Neuronal stem cell (in vitro differentiated cells): Measurements from ENCODE around the gene DRC7.

Experiments
- DNase-seq: peaks from one replicate; pipeline ENCODE4 v3.0.0-alpha.2; 2013; ENCODE audit warnings: low spot score
- H2AFZ ChIP-seq: one replicate; pipeline ENCODE4 v1.6.1; 2013; ENCODE audit warnings: mild to moderate bottlenecking, low read length, inconsistent platforms
- H2AK5ac ChIP-seq: 2 replicates; pipeline ENCODE4 v1.6.1; 2013; ENCODE audit warnings: low read depth, mild to moderate bottlenecking, inconsistent platforms, low read length, moderate library complexity, mixed read lengths
- H2BK120ac ChIP-seq: 2 replicates; pipeline ENCODE4 v1.6.1; 2013; ENCODE audit warnings: low read depth, mild to moderate bottlenecking, inconsistent platforms, low read length, moderate library complexity, mixed read lengths
- H2BK12ac ChIP-seq: one replicate; pipeline ENCODE4 v1.6.1; 2013; ENCODE audit warnings: low read length, inconsistent platforms
- H2BK15ac ChIP-seq: 2 replicates; pipeline ENCODE4 v1.6.1; 2013; ENCODE audit warnings: mild to moderate bottlenecking, low read length, inconsistent platforms, mixed read lengths
- H2BK5ac ChIP-seq: one replicate; pipeline ENCODE4 v1.6.1; 2013; ENCODE audit warnings: inconsistent platforms, mild to moderate bottlenecking, low read length, moderate library complexity
- H3K14ac ChIP-seq: one replicate; pipeline ENCODE4 v1.6.1; 2013; ENCODE audit warnings: low read length, inconsistent platforms
- H3K18ac ChIP-seq: 2 replicates; pipeline ENCODE4 v1.6.1; 2013; ENCODE audit warnings: low read length, inconsistent platforms
- H3K23ac ChIP-seq: 2 replicates; pipeline ENCODE4 v1.6.1; 2013; ENCODE audit warnings: low read depth, mild to moderate bottlenecking, mixed read lengths, low read length, inconsistent platforms; ENCODE audit not compliant: poor library complexity
- H3K27ac ChIP-seq: replicated peaks from 3 replicates; pipeline ENCODE4 v1.5.1; 2013; ENCODE audit warnings: low read length, inconsistent platforms
- H3K27me3 ChIP-seq, 3 experiments: 2 replicates each; pipeline ENCODE4 v1.6.1; 2013; ENCODE audit warnings: low read length in 3 of 3, mild to moderate bottlenecking in 2 of 3, inconsistent platforms in 1 of 3, low read depth in 1 of 3, mixed read lengths in 1 of 3, moderate library complexity in 1 of 3; ENCODE audit not compliant: control insufficient read depth in 3 of 3, insufficient read depth in 3 of 3
- H3K36me3 ChIP-seq, 2 donors: replicated peaks in 1 of 2; 2 replicates each; pipeline ENCODE4 v1.6.1; 2013; ENCODE audit warnings: low read length in 2 of 2; ENCODE audit not compliant: control insufficient read depth in 2 of 2, insufficient read depth in 2 of 2
- H3K4ac ChIP-seq: 2 replicates; pipeline ENCODE4 v1.6.1; 2013; ENCODE audit warnings: inconsistent platforms, mild to moderate bottlenecking, low read length, moderate library complexity
- H3K4me1 ChIP-seq, 2 donors: 1 replicate in 1 of 2; 2 replicates in 1 of 2; pipeline ENCODE4 v1.6.1; 2013; ENCODE audit warnings: low read length in 2 of 2, low read depth in 1 of 2; ENCODE audit not compliant: control insufficient read depth in 2 of 2, insufficient read depth in 1 of 2
- H3K4me2 ChIP-seq: one replicate; pipeline ENCODE4 v1.6.1; 2013; ENCODE audit warnings: mild to moderate bottlenecking, low read length, inconsistent platforms; ENCODE audit not compliant: insufficient read depth, poor library complexity, severe bottlenecking
- H3K4me3 ChIP-seq, 2 donors: 2 replicates each; pipeline ENCODE4 v1.5.1; 2013; ENCODE audit warnings: low read length in 2 of 2, mild to moderate bottlenecking in 2 of 2, inconsistent platforms in 1 of 2, moderate library complexity in 1 of 2
- H3K79me1 ChIP-seq: one replicate; pipeline ENCODE4 v1.6.1; 2013; ENCODE audit warnings: low read depth, mild to moderate bottlenecking, inconsistent platforms, low read length, moderate library complexity
- H3K9ac ChIP-seq: one replicate; pipeline ENCODE4 v1.6.1; 2013; ENCODE audit warnings: mild to moderate bottlenecking, low read depth, low read length, inconsistent platforms; ENCODE audit not compliant: poor library complexity
- H3K9me3 ChIP-seq, 2 donors: replicated peaks in 1 of 2; 2 replicates each; pipeline versions ENCODE3 to v1.6.1; 2013; ENCODE audit warnings: low read length in 2 of 2, mild to moderate bottlenecking in 2 of 2, inconsistent platforms in 1 of 2, low read depth in 1 of 2, mixed read lengths in 1 of 2, moderate library complexity in 1 of 2; ENCODE audit not compliant: control insufficient read depth in 2 of 2, insufficient read depth in 1 of 2
- H4K8ac ChIP-seq: one replicate; pipeline ENCODE4 v1.6.1; 2013; ENCODE audit warnings: low read depth, mild to moderate bottlenecking, inconsistent platforms, low read length, moderate library complexity
- H4K91ac ChIP-seq: one replicate; pipeline ENCODE4 v1.6.1; 2013; ENCODE audit warnings: low read length, low read depth, mild to moderate bottlenecking, inconsistent platforms; ENCODE audit not compliant: poor library complexity
- WGBS, 2 donors: extraction: QIAGEN DNeasy Blood & Tissue Kit; methylation state at CpG; one replicate each; pipeline ENCODE4 v1.1.7; 2013; ENCODE audit warnings: missing lambda C conversion rate in 2 of 2, mixed read lengths in 1 of 2; ENCODE audit not compliant: insufficient read length in 2 of 2, insufficient replicate concordance in 1 of 2; ENCODE audit errors: extremely low coverage in 2 of 2; 5-methylcytosine and 5-hydroxymethylcytosine counted together

DRC7 gene

DNA sequence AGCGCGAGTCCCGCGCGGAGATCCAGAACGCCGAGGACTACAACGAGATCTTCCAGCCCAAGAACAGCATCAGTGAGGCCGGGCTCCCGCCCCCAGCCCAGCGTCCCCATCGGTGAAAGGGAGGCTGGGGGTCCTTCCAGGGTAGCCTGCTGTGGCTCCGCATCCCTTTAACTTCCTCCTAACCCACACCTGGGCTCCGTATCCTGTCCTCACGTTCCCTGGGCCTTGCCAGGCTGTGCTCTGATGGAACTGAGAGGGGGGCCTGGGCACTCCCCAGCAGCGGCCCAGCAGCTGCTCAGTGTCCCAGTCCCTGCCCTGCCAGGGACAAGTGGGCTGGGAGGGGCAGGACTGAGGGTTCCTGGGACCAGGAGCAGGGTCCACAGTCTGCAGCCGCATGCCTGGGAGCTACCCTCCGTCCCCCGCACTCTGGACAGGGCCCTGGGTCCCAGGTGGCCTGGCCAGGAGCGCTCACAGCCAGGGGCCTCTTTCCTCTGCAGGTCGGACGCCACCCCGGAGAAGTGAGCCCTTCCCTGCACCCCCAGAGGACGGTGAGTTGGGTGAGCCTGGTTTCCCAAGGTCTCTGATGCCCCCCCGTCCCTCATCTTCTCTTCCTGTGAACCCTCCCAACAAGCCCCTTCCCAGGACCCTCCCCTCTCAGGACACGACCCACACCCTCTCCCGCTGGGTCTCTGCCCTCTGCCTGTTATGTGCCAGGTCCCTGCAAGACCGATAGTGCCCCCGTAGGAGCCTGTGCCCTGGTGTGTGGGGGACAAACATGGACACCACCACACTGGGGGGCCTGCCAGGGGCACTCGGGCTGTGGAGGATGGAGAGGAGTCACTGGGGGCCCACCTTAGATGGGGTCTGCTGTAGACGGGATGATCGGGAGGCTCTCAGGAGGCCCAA, 59.1 kb downstream of the DRC7 start:
- H3K27me3 ChIP-seq: no peaks in the 10 kb centered on the region
- no peak overlapping the region for H3K18ac ChIP-seq
- no peaks in the 10 kb centered on the region for H3K9me3 ChIP-seq
- no peak overlapping the region for H3K14ac ChIP-seq
- peak overlapping the region; percentile 44 for H3K9ac ChIP-seq
- H3K27ac ChIP-seq: no peak overlapping the region
- H3K4me1 ChIP-seq: no peaks in the 10 kb centered on the region
- H3K36me3 ChIP-seq: peaks cover 28 to 69% of the 10 kb centered on the region in 2 donors
- H4K8ac ChIP-seq: no peak overlapping the region
- no peak for DNase-seq
- H2AK5ac ChIP-seq: peak overlapping the region; percentile 44
- H2BK15ac ChIP-seq: no peak overlapping the region
- H3K79me1 ChIP-seq: peaks cover 2% of the 10 kb centered on the region
- H2BK5ac ChIP-seq: peak overlapping the region; percentile 94
- no peak overlapping the region for H2BK120ac ChIP-seq
- no peak overlapping the region for H3K4me2 ChIP-seq
- peak overlapping the region; percentile 65 for H3K23ac ChIP-seq
- no peak overlapping the region for H3K4me3 ChIP-seq
- H2BK12ac ChIP-seq: peak overlapping the region; percentile 41
- H2AFZ ChIP-seq: no peak overlapping the region
- WGBS, 2 donors: no CpG with 5 or more reads among the region's 32 CpGs
- H3K4ac ChIP-seq: no peak overlapping the region
- H4K91ac ChIP-seq: no peak overlapping the region

- H3K36me3 ChIP-seq: peaks cover 26 to 66% of the 10 kb centered on the region in 2 donors
- no CpG with 5 or more reads among the region's 9 CpGs for WGBS, 2 donors
- H3K14ac ChIP-seq: no peak overlapping the region
- no peak overlapping the region for H3K4me2 ChIP-seq
- H2BK12ac ChIP-seq: no peak overlapping the region
- peak overlapping the region; percentile 94 for H2BK5ac ChIP-seq
- H3K9me3 ChIP-seq: no peaks in the 10 kb centered on the region
- H3K4me1 ChIP-seq: no peaks in the 10 kb centered on the region
- H4K8ac ChIP-seq: peak overlapping the region; percentile 82
- no peak overlapping the region for H3K4me3 ChIP-seq
- no peak overlapping the region for H2BK120ac ChIP-seq
- H4K91ac ChIP-seq: no peak overlapping the region
- H3K79me1 ChIP-seq: peaks cover 2% of the 10 kb centered on the region
- H3K18ac ChIP-seq: no peak overlapping the region
- no peak overlapping the region for H2BK15ac ChIP-seq
- H2AFZ ChIP-seq: no peak overlapping the region
- DNase-seq: no peak
- no peak overlapping the region for H3K4ac ChIP-seq
- H3K23ac ChIP-seq: peak overlapping the region; percentile 65
- H3K9ac ChIP-seq: no peak overlapping the region
- no peak overlapping the region for H2AK5ac ChIP-seq
- no peaks in the 10 kb centered on the region for H3K27me3 ChIP-seq
- no peak overlapping the region for H3K27ac ChIP-seq
Measured at GRCh38 chr16:57754354-57755060, 59.9 kb downstream of the DRC7 start.

GRCh38 chr16:57755061-57755684, 60.6 kb downstream of the DRC7 start:
- Histone ChIP-seq H3K4me2 (no peak overlapping the region), H4K8ac (no peak overlapping the region), H2BK12ac (no peak overlapping the region), H2BK15ac (no peak overlapping the region), H2BK120ac (no peak overlapping the region), H3K9ac (no peak overlapping the region), H3K9me3 (no peaks in the 10 kb centered on the region), H3K14ac (peak overlapping the region; percentile 71), H3K36me3 (peaks cover 26 to 73% of the 10 kb centered on the region in 2 donors), H2AK5ac (no peak overlapping the region), H2BK5ac (no peak overlapping the region), H3K4ac (no peak overlapping the region), H3K18ac (no peak overlapping the region), H3K27me3 (no peaks in the 10 kb centered on the region), H3K23ac (peak overlapping the region; percentile 80), H3K79me1 (peaks cover 2% of the 10 kb centered on the region), H3K27ac (no peak overlapping the region), H3K4me3 (peak overlapping the region in 1 of 2 donors; percentile 20), H2AFZ (no peak overlapping the region), H4K91ac (no peak overlapping the region), H3K4me1 (no peaks in the 10 kb centered on the region)
- DNase-seq: no peak
- WGBS, 2 donors: no CpG with 5 or more reads among the region's 24 CpGs
